Activated gamma-delta T cell treated with anti-CD3 and anti-CD28 coated beads, Interleukin-2, amount 50 U/mL, for 16 hours (primary cell): ENCODE measurements around the gene PPP1R13B.
"Not testable (repeated sequence)": the region's sequence is repeated elsewhere in the genome, so short reads cannot be mapped to it uniquely, and the experiment has no call there.

Source experiments
- DNase-seq: peaks from one replicate; pipeline ENCODE4 v3.0.0-alpha.2; 2020; ENCODE audit warnings: low read depth

Gene PPP1R13B

GRCh38 chr14:103847451-103848174 is at the start of gene PPP1R13B:
Gene PPP1R13B, minus strand, starts transcription at chr14:103847575. Its CDS starts 268 bp downstream, at chr14:103847307.
- peak; percentile 92 for DNase-seq

GRCh38 chr14:103896578-103896977 is 49.2 kb upstream of the PPP1R13B start:
- no peak for DNase-seq

GRCh38 chr14:103894723-103895059 is 47.3 kb upstream of the PPP1R13B start:
- no peak for DNase-seq

- DNase-seq: no peak
These were observed 46.8 kb upstream of the PPP1R13B start for GRCh38 chr14:103894034-103894722.

- no peak for DNase-seq
These were observed 44.9 kb upstream of the PPP1R13B start for GRCh38 chr14:103892247-103892646.

GRCh38 chr14:103891667-103892215 is 44.4 kb upstream of the PPP1R13B start:
- no peak for DNase-seq

GRCh38 chr14:103890821-103891666 is 43.7 kb upstream of the PPP1R13B start:
- DNase-seq: no peak

- no peak for DNase-seq
These were observed 42.6 kb upstream of the PPP1R13B start for GRCh38 chr14:103890052-103890371.

GRCh38 chr14:103889313-103890051 is 42.1 kb upstream of the PPP1R13B start:
- no peak for DNase-seq

- not testable (repeated sequence) for DNase-seq
These were observed 41.6 kb upstream of the PPP1R13B start for GRCh38 chr14:103889002-103889312.

- DNase-seq: no peak
These were observed 40.3 kb upstream of the PPP1R13B start for GRCh38 chr14:103887557-103888115.

- DNase-seq: no peak
These were observed 39.8 kb upstream of the PPP1R13B start for GRCh38 chr14:103887170-103887501.

- no peak for DNase-seq
These were observed 39.2 kb upstream of the PPP1R13B start for GRCh38 chr14:103886304-103887169.

GRCh38 chr14:103885509-103885932 is 38.1 kb upstream of the PPP1R13B start:
- no peak for DNase-seq

- DNase-seq: no peak
These were observed 37.5 kb upstream of the PPP1R13B start for GRCh38 chr14:103884854-103885253.

- DNase-seq: no peak
These were observed 35.8 kb upstream of the PPP1R13B start for GRCh38 chr14:103883263-103883523.

- no peak for DNase-seq
These were observed 35.3 kb upstream of the PPP1R13B start for GRCh38 chr14:103882503-103883262.

GRCh38 chr14:103881268-103882201 is 34.2 kb upstream of the PPP1R13B start:
- DNase-seq: no peak
